ENCODE results near the gene RSPH9.
A peak's percentile ranks its signal among the peaks of the same experiment; 100 is the strongest.

The RSPH9 gene

GRCh38 chr6:43644940-43645612 is at the start of gene RSPH9:
Gene RSPH9, plus strand, starts transcription at chr6:43645036. Its CDS starts 63 bp downstream, at chr6:43645099.
- no peak for DNase-seq (ENCODE audit: low read depth in 1 of 2, low spot score in 1 of 2)
- in situ Hi-C loops (cut with HindIII; ENCODE audit: low pct_unique_long_range_greater_than_20kb, low sequenced_read_pairs): no loop called here
- TF ChIP-seq JUND (IDR thresholded peaks at IDR 0.05; ENCODE audit: low read depth): no peak

- in situ Hi-C loops (cut with HindIII; ENCODE audit: low pct_unique_long_range_greater_than_20kb, low sequenced_read_pairs): no loop called here
- no peak for DNase-seq (ENCODE audit: low read depth in 1 of 2, low spot score in 1 of 2)
- no peak for TF ChIP-seq JUND (IDR thresholded peaks at IDR 0.05; ENCODE audit: low read depth)
Observed at GRCh38 chr6:43600595-43600994, 44.2 kb upstream of the RSPH9 start.

GRCh38 chr6:43604174-43604573 is 40.7 kb upstream of the RSPH9 start:
- in situ Hi-C loops (cut with HindIII; ENCODE audit: low pct_unique_long_range_greater_than_20kb, low sequenced_read_pairs): no loop called here
- TF ChIP-seq JUND (IDR thresholded peaks at IDR 0.05; ENCODE audit: low read depth): no peak
- DNase-seq (ENCODE audit: low read depth in 1 of 2, low spot score in 1 of 2): no peak

GRCh38 chr6:43606019-43606418 is 38.8 kb upstream of the RSPH9 start:
- TF ChIP-seq JUND (IDR thresholded peaks at IDR 0.05; ENCODE audit: low read depth): no peak
- in situ Hi-C loops (cut with HindIII; ENCODE audit: low pct_unique_long_range_greater_than_20kb, low sequenced_read_pairs): no loop called here
- DNase-seq (ENCODE audit: low read depth in 1 of 2, low spot score in 1 of 2): no peak

- TF ChIP-seq JUND (IDR thresholded peaks at IDR 0.05; ENCODE audit: low read depth): no peak
- DNase-seq (ENCODE audit: low read depth in 1 of 2, low spot score in 1 of 2): peak; percentile 21 to 70
- in situ Hi-C loops (cut with HindIII; ENCODE audit: low pct_unique_long_range_greater_than_20kb, low sequenced_read_pairs): no loop called here
Observed at GRCh38 chr6:43608310-43608763, 36.5 kb upstream of the RSPH9 start.

GRCh38 chr6:43608807-43609206 is 36.0 kb upstream of the RSPH9 start:
- in situ Hi-C loops (cut with HindIII; ENCODE audit: low pct_unique_long_range_greater_than_20kb, low sequenced_read_pairs): no loop called here
- no peak for DNase-seq (ENCODE audit: low read depth in 1 of 2, low spot score in 1 of 2)
- TF ChIP-seq JUND (IDR thresholded peaks at IDR 0.05; ENCODE audit: low read depth): no peak

- no peak for TF ChIP-seq JUND (IDR thresholded peaks at IDR 0.05; ENCODE audit: low read depth)
- in situ Hi-C loops (cut with HindIII; ENCODE audit: low pct_unique_long_range_greater_than_20kb, low sequenced_read_pairs): no loop called here
- no peak for DNase-seq (ENCODE audit: low read depth in 1 of 2, low spot score in 1 of 2)
Observed at GRCh38 chr6:43609402-43609801, 35.4 kb upstream of the RSPH9 start.

- no peak for DNase-seq (ENCODE audit: low read depth in 1 of 2, low spot score in 1 of 2)
- in situ Hi-C loops (cut with HindIII; ENCODE audit: low pct_unique_long_range_greater_than_20kb, low sequenced_read_pairs): no loop called here
- TF ChIP-seq JUND (IDR thresholded peaks at IDR 0.05; ENCODE audit: low read depth): no peak
Observed at GRCh38 chr6:43610431-43610830, 34.4 kb upstream of the RSPH9 start.

- no peak for DNase-seq (ENCODE audit: low read depth in 1 of 2, low spot score in 1 of 2)
- in situ Hi-C loops (cut with HindIII; ENCODE audit: low pct_unique_long_range_greater_than_20kb, low sequenced_read_pairs): no loop called here
- TF ChIP-seq JUND (IDR thresholded peaks at IDR 0.05; ENCODE audit: low read depth): no peak
Observed at GRCh38 chr6:43613721-43614395, 31.0 kb upstream of the RSPH9 start.

GRCh38 chr6:43614396-43614730 is 30.5 kb upstream of the RSPH9 start:
- no peak for DNase-seq (ENCODE audit: low read depth in 1 of 2, low spot score in 1 of 2)
- in situ Hi-C loops (cut with HindIII; ENCODE audit: low pct_unique_long_range_greater_than_20kb, low sequenced_read_pairs): no loop called here
- TF ChIP-seq JUND (IDR thresholded peaks at IDR 0.05; ENCODE audit: low read depth): no peak

- in situ Hi-C loops (cut with HindIII; ENCODE audit: low pct_unique_long_range_greater_than_20kb, low sequenced_read_pairs): no loop called here
- TF ChIP-seq JUND (IDR thresholded peaks at IDR 0.05; ENCODE audit: low read depth): no peak
- DNase-seq (ENCODE audit: low read depth in 1 of 2, low spot score in 1 of 2): no peak
Observed at GRCh38 chr6:43616725-43617472, 27.9 kb upstream of the RSPH9 start.

- DNase-seq (ENCODE audit: low read depth in 1 of 2, low spot score in 1 of 2): no peak
- in situ Hi-C loops (cut with HindIII; ENCODE audit: low pct_unique_long_range_greater_than_20kb, low sequenced_read_pairs): no loop called here
- no peak for TF ChIP-seq JUND (IDR thresholded peaks at IDR 0.05; ENCODE audit: low read depth)
Observed at GRCh38 chr6:43621078-43621835, 23.6 kb upstream of the RSPH9 start.
